Measurements from ENCODE around the gene TEX264.

The TEX264 gene

DNA sequence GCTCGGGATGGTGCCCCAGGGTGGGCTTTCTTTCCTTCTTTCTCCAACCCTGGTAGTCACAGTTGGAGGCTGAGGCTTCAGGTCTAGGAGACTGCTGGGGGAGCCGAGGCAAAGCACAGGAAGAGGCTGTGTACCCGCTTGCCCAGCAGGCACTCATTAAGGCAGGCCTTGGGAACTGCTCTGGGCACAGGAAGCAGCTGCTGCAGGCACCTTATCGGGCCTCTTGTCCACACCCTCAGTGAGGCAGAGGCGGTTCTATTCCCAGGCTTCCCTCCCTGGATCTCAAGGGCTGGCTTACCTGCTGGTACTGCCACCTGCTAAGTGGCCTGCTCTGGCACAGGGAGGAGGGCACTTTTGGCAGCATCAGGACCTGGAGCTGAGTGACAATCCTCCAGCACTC, 20.0 kb downstream of the TEX264 start:
- no peak overlapping the region for H3K27ac ChIP-seq
- DNase-seq (ENCODE audit: low read depth, low spot score): no peak

DNA sequence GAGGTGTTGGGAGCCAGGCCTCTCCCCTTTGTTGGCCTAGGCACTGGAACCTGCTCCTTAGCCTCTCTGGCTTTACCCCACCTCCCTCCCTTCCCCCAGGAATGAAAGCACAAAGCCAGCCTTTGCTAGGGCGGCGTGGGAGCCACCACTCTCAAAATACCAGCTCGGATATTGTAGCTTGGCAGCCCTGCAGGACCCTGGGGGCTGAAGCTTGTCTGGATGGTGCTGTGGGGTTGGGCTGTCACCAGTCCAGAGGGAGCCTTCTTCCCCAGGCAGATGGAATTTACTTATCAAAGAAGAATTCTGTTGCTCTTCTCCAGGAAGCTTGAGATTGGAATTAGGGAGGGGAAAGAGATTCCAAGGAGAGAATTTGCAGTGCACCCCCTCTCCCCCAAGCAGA, 20.9 kb downstream of the TEX264 start:
- DNase-seq (ENCODE audit: low read depth, low spot score): no peak
- H3K27ac ChIP-seq: no peak overlapping the region

DNA sequence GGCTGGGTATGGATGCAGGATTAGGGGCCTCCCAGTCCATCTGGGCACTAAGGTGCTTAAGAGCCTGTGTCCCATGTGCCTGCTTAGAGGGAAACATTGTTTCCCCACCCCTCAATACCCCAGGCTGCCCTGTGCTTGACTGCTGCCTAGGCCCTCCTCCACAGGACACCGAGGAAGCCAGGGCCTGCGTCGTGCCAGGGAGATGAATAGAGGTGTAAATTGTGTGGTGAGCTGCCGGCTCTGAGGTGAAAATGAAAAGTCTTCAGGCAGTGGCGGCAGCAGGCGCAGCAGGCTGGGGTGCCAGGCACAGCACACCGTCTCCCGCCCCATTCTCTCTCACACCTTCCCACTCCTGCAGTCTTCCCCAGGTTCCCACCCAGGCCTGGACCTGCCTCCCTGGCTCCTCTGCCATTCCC, 21.9 kb downstream of the TEX264 start:
- DNase-seq (ENCODE audit: low read depth, low spot score): no peak
- no peak overlapping the region for H3K27ac ChIP-seq

DNA sequence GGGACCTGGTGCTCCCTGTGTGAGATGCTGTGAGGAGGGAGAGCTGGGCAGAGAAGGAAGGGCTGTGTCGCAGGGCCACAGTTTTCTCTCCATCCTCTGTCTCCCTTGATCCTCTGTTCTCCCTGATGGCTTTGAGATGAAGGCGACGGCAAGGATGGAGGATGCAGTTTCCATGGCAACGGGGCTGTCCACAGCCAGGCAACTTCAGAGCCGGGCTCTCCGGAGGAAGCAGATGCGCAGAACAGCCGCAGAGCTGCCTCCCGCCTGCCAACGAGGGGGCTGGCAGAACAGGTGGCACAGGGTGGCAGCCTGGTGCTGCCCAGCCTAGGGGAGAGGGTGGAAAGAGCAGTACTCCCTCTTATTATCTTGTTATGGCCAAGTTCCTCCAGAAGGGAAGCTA, 25.9 kb downstream of the TEX264 start:
- no peak for DNase-seq (ENCODE audit: low read depth, low spot score)

DNA sequence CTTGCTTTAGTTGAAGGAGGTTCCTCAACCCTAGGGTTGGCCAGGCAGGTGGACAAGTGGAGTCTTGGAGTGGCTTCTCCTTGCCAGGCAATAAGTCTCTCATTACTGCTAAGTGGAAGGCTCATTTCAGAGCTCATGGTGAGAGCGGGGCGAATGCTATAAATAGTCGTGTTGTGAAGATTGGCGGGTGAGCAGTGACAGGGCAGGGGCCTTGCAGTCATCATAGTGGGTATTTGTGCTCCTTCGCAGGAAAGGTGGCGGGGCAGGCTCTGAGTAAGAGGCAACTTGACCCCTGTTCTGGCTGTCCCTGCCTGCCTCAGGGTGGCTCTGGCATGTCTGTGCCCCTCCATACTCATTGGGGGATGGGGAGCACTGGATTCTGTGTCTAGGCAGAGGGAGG, 27.2 kb downstream of the TEX264 start:
- DNase-seq (ENCODE audit: low read depth, low spot score): no peak
- H3K27ac ChIP-seq: no peak overlapping the region

More for the DNA sequence above, 25.9 kb downstream of the TEX264 start:
- H3K27ac ChIP-seq: no peak overlapping the region

DNA sequence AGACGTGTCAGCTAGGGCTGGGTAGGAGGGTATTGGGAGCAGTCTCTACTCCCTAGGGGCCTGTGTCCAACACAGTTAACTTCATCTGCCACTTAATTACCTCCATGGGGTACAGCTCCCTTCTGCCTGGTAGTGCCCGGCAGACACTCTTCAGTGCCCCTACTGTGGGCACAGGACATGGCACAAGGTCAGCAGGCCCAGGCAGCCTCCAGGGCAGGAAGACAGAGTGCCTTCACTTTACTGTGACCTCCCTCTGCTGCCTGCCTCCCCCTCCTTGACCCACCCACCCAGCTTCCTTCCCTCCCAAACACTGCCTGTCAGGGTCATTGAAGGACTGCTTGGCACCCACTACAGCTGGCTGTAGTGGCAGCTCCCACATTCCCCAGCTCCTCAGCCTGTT, 29.4 kb downstream of the TEX264 start:
- no peak for DNase-seq (ENCODE audit: low read depth, low spot score)
- H3K27ac ChIP-seq: no peak overlapping the region

DNA sequence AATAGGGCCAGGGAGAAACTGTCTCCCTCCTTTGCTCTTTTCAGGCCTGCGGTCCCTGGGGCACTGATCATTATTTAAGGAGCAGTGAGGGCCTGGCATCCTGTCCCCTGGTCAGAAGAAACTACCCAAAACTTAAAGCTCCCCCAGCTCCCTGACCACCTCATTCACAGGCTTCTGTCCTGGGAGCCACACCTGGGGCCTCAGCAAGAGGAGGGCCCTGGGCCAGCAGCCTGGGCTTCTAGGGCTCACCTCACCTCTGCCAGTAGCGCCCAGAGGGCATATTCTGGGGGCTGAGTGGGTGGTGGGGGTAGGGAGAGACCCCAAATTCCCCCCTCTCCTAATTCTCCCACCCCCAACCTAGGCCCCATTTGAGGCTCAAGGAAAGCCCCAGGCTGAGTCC, 31.1 kb downstream of the TEX264 start:
- DNase-seq (ENCODE audit: low read depth, low spot score): no peak
- no peak overlapping the region for H3K27ac ChIP-seq

DNA sequence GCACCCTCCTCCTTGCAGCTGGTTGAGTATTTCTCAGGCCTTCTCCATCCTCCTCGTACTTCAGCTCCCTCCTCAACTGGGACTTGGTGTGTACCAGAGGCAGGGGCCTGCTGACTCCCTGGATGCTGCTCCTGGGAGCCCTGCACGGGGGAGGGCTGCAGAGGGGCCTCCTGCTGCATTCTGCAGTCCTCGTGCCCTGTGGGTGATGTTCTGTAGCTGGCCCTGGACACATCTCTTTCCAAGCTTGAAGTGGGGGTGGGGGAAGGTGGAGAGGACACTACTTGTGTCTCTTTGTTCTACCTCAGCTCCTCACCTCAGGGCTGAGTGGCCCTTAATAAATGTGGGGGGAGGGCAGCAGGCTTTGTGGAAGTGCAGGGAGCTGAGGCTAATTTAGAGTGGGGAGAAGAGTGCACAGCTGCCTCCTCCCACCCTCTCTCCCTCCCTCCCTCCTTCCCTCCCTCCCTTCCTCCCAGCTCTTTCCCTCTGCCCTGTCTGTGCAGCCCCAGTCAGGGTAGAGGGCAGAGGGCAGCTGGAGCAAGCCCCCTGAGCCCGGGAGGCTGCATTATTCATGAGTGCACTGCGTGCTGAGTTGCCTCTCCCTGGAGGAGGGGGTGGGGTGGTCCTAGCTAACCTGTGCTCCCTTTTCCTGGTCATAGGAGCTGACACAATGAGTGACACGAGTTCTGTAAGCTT, 32.2 kb downstream of the TEX264 start:
- no peak for DNase-seq (ENCODE audit: low read depth, low spot score)
- no peak overlapping the region for H3K27ac ChIP-seq

DNA sequence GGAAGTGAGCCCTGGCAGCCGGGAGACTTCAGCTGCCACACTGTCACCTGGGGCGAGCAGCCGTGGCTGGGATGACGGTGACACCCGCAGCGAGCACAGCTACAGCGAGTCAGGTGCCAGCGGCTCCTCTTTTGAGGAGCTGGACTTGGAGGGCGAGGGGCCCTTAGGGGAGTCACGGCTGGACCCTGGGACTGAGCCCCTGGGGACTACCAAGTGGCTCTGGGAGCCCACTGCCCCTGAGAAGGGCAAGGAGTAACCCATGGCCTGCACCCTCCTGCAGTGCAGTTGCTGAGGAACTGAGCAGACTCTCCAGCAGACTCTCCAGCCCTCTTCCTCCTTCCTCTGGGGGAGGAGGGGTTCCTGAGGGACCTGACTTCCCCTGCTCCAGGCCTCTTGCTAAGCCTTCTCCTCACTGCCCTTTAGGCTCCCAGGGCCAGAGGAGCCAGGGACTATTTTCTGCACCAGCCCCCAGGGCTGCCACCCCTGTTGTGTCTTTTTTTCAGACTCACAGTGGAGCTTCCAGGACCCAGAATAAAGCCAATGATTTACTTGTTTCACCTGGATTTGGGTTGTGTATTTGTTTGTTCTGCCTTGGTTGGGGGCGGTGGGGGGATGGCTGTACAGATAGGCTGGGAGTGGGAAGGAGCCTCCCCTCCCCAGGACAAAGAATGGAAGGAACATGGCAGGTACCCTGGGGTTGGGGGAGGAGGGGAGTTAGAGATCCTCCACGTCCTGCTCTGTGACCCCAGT, 32.9 kb downstream of the TEX264 start:
- no peak overlapping the region for H3K27ac ChIP-seq
- DNase-seq (ENCODE audit: low read depth, low spot score): no peak

DNA sequence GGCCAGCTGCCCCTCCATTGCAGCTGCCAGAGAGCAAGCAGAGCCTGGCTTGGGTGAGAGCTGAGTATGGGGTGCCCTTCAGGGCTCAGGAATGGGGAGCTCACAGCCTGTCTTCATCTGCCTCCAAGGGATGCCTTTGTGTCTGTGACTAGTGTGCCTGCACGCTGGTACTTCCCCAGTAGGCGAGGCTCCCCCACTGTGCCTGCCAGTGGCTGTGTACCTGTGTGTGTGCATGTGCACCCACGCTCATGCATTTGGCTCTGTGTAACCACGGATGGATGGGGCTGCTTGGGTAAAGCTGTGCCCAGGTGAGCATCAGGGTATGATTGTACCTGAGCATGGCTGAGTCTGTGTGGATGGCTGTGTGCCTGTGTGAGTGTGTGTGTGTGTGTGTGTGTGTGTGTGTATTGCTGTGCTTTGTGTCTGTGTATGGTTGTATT, 33.5 kb downstream of the TEX264 start:
- H3K27ac ChIP-seq: no peak overlapping the region
- no peak for DNase-seq (ENCODE audit: low read depth, low spot score)

DNA sequence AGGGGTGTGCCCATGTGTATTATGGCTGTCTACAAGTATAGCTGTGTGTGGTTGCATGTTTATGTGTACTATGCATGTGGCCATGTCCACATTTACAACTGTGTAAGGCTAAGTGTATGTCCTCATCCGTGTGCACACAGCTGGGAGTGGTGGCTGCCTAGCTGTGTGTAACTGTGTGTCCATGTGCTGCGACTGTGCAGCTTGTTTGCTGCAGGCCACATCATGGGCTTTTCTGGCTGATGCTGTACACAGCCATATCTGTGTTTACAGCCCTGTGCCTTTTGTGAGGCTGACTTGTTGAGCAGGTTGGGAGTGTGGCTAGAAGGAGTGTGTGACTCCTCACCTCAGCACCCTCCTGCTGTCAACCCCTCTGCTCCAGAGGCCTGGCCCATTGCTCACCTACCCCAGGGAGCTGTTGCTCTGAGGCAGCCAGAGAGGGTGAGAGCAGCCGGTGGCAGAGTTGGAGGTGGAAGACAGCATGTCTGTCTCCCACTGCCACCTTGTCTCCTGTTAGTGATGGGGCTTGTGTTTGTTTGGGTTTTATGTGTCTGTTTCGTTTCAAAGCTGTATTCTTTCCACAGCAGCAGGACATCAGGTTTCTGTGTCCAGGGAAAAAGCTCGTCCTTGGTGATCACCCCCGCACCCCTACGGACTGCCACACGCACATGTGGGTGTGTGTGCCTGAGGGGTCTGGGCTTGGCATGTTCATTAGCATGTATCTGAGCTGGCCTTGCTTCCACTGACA, 34.4 kb downstream of the TEX264 start:
- no peak for DNase-seq (ENCODE audit: low read depth, low spot score)
- no peak overlapping the region for H3K27ac ChIP-seq

DNA sequence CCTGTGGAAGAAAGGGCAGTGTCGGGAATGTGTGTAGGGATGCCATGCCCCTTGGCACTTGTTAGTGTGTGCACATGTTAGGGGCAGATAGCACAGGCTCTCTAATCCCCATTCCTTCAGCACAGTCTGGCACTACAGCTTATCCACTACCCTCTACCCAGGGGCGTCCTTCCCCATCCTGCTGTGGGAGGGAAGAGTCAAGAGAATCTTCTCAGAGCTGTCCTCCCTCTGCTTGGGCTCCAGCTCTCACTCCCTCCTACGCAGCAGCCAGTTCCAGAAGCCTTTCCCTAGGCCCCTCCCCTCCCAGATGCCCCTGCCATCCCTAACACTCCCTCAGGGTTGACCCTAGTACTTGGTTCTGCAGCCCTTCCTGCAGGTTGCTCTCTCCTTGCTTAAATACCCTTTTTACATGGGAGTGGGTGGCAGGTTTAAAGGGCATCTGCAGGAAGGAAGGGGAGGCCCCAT, 35.0 kb downstream of the TEX264 start:
- no peak overlapping the region for H3K27ac ChIP-seq
- no peak for DNase-seq (ENCODE audit: low read depth, low spot score)

DNA sequence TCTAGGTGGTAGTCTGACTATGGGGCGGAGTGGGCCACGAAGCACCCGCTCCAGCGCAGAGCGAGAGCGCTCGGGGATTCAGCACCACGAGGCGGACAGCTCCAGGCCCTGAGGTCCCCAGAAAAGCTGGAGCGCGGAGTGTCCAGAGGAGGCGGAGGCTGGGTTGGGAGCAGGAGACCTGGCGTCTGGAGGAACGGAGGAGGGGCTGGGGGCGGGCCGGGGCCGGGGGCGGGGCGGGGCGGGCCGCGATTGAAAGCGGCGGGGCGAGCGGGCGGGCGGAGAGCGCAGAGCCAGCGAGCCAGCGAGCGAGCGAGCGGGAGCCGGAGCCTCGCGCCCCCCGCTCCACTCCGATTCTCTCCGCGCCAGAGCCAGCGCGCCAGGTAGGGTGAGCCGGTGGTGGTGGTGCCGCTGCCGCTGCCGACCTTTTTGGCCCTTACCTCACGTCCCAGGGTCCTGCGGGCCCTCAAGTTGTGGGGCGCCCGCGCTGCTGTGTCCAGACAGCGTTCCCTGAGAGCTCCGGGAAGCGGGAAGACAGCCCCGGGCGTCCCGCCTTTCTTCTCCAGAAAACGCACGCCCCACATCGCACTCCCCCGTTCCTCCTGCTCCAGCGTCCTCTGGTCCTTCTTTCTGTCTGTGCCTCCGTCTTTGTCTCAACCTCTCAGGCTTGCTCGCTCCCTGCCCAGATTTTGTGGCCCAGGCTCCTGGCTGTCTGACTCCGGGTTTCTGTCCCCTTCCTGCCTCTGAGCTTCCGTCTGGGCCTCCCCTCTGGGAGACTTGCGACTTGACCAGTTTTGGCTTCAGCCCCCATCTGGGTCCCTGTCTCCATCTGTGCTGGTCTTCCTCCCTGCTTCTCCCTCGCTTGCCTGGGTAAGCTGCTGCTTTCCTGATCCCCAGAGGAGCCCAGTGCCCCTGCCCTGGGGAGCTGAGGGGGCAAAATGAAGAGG, 36.0 kb downstream of the TEX264 start, which contains the start of gene GRM2:
GRM2 (plus strand) TSS at position 281 of the 944 bp plus-strand sequence. CDS start 1,916 bp downstream, outside the sequence.
- no peak within 1 kb of the TSS for H3K27ac ChIP-seq
- no peak for DNase-seq (ENCODE audit: low read depth, low spot score)

DNA sequence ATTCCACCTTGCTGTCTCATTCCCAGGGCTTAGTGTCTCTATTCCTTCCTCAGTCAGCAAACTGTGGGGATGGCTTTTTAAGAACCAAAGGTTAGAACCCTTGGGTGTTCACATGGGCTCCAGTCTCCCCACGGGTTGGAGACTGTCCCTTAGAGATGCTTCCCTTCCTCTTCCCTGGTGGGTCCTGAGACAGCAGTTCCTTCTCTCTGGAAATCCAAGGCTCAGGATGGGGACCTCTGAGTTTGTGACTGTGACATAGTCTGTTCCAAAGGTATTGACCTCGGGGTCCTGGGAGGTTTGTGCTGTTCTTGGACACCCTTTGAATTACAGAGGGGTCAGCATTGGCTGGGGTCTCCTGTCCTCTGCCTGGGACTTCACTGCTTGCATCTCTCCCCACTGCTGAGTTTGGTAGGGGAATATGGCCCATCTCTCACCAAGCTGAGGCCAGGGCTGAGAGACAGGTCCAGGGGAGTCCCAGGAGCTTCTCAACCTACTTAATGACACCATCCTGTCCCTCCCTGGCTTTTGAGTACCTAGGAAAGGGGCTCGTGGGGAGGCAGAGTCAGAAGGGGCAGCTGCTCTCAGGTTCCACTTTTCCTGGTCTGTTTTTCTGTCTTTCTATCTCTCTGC, 37.3 kb downstream of the TEX264 start:
- DNase-seq (ENCODE audit: low read depth, low spot score): no peak
- no peak overlapping the region for H3K27ac ChIP-seq

DNA sequence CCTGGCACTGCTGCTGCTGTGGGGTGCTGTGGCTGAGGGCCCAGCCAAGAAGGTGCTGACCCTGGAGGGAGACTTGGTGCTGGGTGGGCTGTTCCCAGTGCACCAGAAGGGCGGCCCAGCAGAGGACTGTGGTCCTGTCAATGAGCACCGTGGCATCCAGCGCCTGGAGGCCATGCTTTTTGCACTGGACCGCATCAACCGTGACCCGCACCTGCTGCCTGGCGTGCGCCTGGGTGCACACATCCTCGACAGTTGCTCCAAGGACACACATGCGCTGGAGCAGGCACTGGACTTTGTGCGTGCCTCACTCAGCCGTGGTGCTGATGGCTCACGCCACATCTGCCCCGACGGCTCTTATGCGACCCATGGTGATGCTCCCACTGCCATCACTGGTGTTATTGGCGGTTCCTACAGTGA, 38.0 kb downstream of the TEX264 start:
- H3K27ac ChIP-seq: no peak overlapping the region
- no peak for DNase-seq (ENCODE audit: low read depth, low spot score)

DNA sequence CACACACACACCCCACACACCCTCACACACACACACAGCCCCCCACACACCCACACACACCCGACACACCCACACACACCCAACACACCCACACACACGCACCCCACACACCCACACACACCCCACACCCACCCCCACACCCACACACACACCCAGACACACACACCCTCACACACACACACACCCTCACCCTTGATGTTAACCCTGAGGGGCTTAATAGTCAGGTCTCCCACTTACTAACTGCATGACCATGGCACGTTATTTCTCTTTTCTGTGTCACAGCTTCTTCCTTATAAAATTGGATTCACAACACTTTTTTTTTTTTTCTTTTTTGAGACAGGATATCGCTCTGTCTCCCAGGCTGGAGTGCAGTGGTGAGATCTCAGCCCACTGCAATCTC, 38.6 kb downstream of the TEX264 start:
- no peak for DNase-seq (ENCODE audit: low read depth, low spot score)
- H3K27ac ChIP-seq: no peak overlapping the region

DNA sequence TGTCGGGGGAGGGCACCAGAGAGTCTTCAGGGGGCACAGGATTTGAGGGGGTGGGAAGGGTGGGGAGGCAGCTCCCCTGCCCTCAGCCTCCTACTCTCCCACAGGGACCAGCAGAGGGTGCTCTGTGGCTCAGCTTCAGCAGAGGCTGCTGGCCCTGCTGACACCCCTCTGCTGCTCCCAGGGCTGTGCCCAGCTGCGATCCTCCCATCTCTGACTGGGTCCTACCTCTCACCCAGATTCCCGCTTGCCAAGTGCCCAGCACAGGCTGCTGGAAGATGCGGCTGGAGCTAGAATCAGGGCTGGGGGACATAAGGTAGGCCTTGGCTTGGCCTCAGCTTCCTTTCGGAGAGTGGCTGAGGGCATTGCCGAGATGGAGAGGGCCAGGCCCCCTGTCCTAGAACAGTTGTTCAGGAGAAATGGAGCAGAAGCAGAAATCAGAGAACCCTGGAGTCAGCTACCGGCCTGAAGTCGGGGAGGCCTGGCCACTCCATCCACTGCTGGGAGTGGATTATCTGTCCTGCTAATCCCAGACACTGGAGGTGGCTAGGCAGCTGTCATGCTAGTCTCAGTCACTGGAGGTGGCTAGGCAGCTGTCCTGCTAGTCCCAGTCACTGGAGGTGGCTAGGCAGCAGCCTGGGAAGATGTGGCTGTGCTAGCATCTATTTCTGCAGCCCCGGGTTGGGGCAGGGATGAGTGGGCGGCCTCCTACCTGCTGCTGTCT, 39.7 kb downstream of the TEX264 start:
- DNase-seq (ENCODE audit: low read depth, low spot score): no peak
- no peak overlapping the region for H3K27ac ChIP-seq

DNA sequence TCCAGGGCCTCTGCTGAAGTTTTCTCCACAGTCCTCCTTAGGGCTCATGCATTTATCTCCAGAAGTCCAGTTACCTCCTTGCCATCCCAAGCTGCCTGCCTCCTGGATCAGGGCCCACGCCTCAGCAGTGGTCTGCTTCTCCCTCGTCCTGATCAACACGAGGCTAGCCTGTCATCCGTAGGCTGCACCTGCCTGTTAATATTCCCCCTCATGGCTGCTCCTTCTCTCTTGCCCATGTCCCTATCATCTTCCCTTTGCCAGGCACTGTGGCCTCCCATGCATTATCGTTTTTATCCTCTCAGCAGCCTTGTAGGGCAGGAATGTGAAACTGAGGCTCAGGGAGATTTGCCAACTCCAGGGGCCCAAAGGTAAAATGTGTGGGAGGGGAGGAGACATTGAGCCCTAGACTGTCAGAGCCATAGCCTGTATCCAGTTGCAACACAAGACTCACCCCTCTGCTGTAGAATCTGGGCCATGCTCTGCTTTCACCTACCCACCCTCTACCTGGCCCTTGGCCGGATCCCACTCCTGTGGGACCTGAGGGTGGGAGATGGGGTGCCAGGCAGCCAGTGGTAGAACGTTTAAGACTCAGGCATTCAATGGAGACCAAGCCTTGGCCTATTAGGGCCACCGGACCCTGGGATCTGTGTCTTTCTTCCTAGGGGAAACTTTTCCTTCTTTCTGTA, 40.4 kb downstream of the TEX264 start:
- H3K27ac ChIP-seq: no peak overlapping the region
- DNase-seq (ENCODE audit: low read depth, low spot score): no peak

Measured in epithelial cell of prostate (primary cell).